Measurements from ENCODE around the gene ALDH1A1.

The ALDH1A1 gene

GRCh38 chr9:72884508-72884907, 68.3 kb downstream of the ALDH1A1 start:
- no peak for DNase-seq (ENCODE audit: low spot score)
- in situ Hi-C loops (cut with MboI; ENCODE audit: low sequenced_read_pairs, unreplicated experiment), result no loop called here
- no peak for TF ChIP-seq CTCF (IDR thresholded peaks at IDR 0.05; ENCODE audit: borderline replicate concordance, control extremely low read depth, extremely low read depth, insufficient read depth, missing control alignments)

GRCh38 chr9:72883875-72884274, 69.0 kb downstream of the ALDH1A1 start:
- no peak for TF ChIP-seq CTCF (IDR thresholded peaks at IDR 0.05; ENCODE audit: borderline replicate concordance, control extremely low read depth, extremely low read depth, insufficient read depth, missing control alignments)
- DNase-seq (ENCODE audit: low spot score), result no peak
- in situ Hi-C loops (cut with MboI; ENCODE audit: low sequenced_read_pairs, unreplicated experiment), result no loop called here

GRCh38 chr9:72882117-72882775, 70.6 kb downstream of the ALDH1A1 start:
- DNase-seq (ENCODE audit: low spot score), result no peak
- in situ Hi-C loops (cut with MboI; ENCODE audit: low sequenced_read_pairs, unreplicated experiment), result no loop called here
- TF ChIP-seq CTCF (IDR thresholded peaks at IDR 0.05; ENCODE audit: borderline replicate concordance, control extremely low read depth, extremely low read depth, insufficient read depth, missing control alignments), result no peak

GRCh38 chr9:72880821-72881220, 72.0 kb downstream of the ALDH1A1 start:
- no peak for DNase-seq (ENCODE audit: low spot score)
- in situ Hi-C loops (cut with MboI; ENCODE audit: low sequenced_read_pairs, unreplicated experiment), result no loop called here

GRCh38 chr9:72875221-72875620, 77.6 kb downstream of the ALDH1A1 start:
- TF ChIP-seq CTCF (IDR thresholded peaks at IDR 0.05; ENCODE audit: borderline replicate concordance, control extremely low read depth, extremely low read depth, insufficient read depth, missing control alignments), result no peak
- in situ Hi-C loops (cut with MboI; ENCODE audit: low sequenced_read_pairs, unreplicated experiment), result no loop called here

More at GRCh38 chr9:72880821-72881220, 72.0 kb downstream of the ALDH1A1 start:
- TF ChIP-seq CTCF (IDR thresholded peaks at IDR 0.05; ENCODE audit: borderline replicate concordance, control extremely low read depth, extremely low read depth, insufficient read depth, missing control alignments), result no peak

GRCh38 chr9:72874344-72874743, 78.5 kb downstream of the ALDH1A1 start:
- TF ChIP-seq CTCF (IDR thresholded peaks at IDR 0.05; ENCODE audit: borderline replicate concordance, control extremely low read depth, extremely low read depth, insufficient read depth, missing control alignments), result no peak
- DNase-seq (ENCODE audit: low spot score), result no peak
- in situ Hi-C loops (cut with MboI; ENCODE audit: low sequenced_read_pairs, unreplicated experiment), result no loop called here

More at GRCh38 chr9:72875221-72875620, 77.6 kb downstream of the ALDH1A1 start:
- no peak for DNase-seq (ENCODE audit: low spot score)
